SH-SY5Y (cell line): ENCODE data around the gene CCNL2.

Experiments
- GATA2 ChIP-seq: IDR thresholded peaks from 2 replicates; pipeline ENCODE4 v1.6.1; 2011; ENCODE audit warnings: mild to moderate bottlenecking, low read depth, low read length
- GATA3 ChIP-seq: IDR thresholded peaks from 2 replicates; pipeline ENCODE4 v1.6.1; 2011; ENCODE audit warnings: low read depth, mild to moderate bottlenecking, low read length, moderate library complexity

DNA sequence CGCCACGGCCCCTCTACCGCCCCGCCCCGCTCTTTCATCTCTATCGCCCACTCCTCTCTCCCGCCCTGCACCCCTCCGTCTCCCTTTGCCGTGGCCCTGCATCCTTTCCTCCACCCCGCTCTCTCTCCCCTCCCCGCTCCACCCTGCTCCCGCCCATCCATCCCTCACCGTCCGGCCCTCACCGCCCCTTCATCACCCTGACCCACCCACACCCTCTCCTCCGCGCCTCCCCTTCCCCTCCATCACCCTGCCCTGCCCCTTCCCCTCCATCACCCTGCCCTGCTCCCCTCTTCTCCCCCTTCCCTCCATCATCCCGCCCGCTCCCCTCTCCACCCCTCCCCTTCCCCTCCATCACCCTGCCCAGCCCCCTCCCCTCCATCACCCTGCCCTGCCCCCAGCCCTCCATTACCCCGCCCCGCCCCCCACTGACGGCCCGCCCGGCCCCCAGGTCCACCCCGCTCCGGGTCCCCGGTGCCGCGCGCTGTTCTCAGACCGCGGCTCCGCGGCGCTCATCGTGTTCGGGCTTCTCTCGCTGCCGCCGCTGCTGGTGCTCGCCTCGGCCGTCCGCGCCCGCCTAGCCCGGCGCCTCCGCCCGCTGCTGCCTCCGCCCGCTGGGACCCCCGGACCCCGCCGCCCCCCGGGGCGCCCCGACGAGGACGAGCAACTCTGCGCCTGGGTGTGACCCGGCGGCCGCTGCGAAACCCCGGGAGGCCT is 28.1 kb upstream of the CCNL2 start:
- TF ChIP-seq GATA3 (no peak), GATA2 (no peak)
